Measurements from ENCODE around the gene DSCAM. TPM values are rescaled to one million over a fixed set of nuclear protein-coding genes. Genes with fewer than 3 reads are reported as not detected.

DSCAM gene
- total RNA-seq, 4 donors from 2014 or later: not detected

DNA sequence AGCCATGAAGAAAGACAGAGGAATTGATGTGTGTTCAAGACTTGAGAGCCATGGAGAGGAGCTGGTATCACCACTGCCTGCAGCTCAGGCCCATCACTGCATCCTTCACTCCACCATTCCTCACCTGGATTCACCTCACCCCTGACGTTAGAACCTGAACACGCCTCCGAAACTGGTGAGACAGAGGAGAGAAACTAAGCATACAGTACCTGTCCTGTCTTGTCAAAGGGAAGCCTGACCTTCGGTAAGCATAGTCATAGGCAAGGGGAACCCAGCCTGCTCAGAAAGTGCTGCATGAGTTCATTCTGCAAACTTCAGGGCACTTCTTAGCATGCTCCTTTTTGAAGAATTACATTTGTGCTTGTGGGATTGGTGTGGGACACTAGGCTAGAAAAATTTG is 425.8 kb downstream of the DSCAM start:
- Histone ChIP-seq H3K27me3 (no peaks in the 10 kb centered on the region), H3K36me3 (no peaks in the 10 kb centered on the region), H3K4me3 (no peak overlapping the region), H3K27ac (no peak overlapping the region), H3K9me3 (peaks cover 0 to 6% (median 0%) of the 10 kb centered on the region in 3 donors), H3K4me1 (no peaks in the 10 kb centered on the region)
- TF ChIP-seq POLR2AphosphoS5 (IDR thresholded peaks at IDR 0.05) (no peak), POLR2A (IDR thresholded peaks at IDR 0.05) (no peak), EP300 (IDR thresholded peaks at IDR 0.05) (no peak)
- TF ChIP-seq, protein P1, sequence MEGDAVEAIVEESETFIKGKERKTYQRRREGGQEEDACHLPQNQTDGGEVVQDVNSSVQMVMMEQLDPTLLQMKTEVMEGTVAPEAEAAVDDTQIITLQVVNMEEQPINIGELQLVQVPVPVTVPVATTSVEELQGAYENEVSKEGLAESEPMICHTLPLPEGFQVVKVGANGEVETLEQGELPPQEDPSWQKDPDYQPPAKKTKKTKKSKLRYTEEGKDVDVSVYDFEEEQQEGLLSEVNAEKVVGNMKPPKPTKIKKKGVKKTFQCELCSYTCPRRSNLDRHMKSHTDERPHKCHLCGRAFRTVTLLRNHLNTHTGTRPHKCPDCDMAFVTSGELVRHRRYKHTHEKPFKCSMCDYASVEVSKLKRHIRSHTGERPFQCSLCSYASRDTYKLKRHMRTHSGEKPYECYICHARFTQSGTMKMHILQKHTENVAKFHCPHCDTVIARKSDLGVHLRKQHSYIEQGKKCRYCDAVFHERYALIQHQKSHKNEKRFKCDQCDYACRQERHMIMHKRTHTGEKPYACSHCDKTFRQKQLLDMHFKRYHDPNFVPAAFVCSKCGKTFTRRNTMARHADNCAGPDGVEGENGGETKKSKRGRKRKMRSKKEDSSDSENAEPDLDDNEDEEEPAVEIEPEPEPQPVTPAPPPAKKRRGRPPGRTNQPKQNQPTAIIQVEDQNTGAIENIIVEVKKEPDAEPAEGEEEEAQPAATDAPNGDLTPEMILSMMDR (IDR thresholded peaks at IDR 0.05): no peak
- 85 to 95% methylated on average over 3 to 4 of the region's 4 CpGs for WGBS, 2 donors (ENCODE audit: low coverage in 1 of 2)
- ATAC-seq: no peak

DNA sequence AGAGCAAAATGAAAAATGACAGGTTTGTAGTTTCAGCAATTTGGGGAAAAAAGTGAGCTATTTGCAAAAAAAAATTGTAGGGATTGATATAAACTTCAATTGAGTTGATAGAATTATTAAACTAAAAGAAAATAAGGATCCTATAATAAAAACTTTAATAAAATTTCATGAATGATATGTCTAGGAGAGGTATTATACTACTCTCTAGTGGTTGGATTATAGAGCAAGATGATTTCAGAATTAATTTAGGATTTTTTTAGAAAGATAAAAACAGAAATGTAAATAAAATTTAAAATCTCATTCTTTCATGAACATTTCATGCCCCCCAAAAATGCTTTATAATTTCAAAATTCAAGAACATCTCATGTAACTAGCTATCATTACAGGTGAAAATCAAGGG is 430.4 kb downstream of the DSCAM start:
- H3K27ac ChIP-seq: no peak overlapping the region
- no peaks in the 10 kb centered on the region for H3K27me3 ChIP-seq
- ATAC-seq: no peak
- no peak overlapping the region for H3K4me3 ChIP-seq
- no peak for TF ChIP-seq EP300 (IDR thresholded peaks at IDR 0.05)
- TF ChIP-seq, protein P1 (IDR thresholded peaks at IDR 0.05): no peak
- H3K4me1 ChIP-seq: no peaks in the 10 kb centered on the region
- no peaks in the 10 kb centered on the region for H3K36me3 ChIP-seq
- H3K9me3 ChIP-seq: peaks cover 0 to 6% (median 0%) of the 10 kb centered on the region in 3 donors

DNA sequence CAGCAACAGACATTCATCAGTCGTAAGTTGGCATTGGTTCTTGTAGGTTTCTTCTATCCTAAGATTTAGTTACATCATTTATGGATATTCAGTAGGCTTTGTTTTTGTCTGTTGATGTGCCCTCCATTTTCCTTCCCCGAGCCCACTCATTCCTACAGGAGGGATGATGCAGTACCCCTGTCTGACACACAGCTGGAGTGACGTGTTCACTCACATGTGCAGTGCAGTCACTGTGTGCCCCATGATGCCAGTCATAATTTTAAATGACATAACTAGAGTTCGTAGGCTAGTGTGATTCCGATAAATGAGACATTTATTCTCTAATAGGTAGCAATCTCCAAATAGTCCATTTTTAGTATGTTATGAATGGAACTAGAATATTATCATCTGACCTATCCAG is 438.4 kb downstream of the DSCAM start:
- TF ChIP-seq POLR2AphosphoS5 (IDR thresholded peaks at IDR 0.05): no peak
- TF ChIP-seq, protein P1 (IDR thresholded peaks at IDR 0.05): no peak
- no peak for TF ChIP-seq EP300 (IDR thresholded peaks at IDR 0.05)
- TF ChIP-seq POLR2A (IDR thresholded peaks at IDR 0.05): no peak
- Histone ChIP-seq H3K4me3 (no peak overlapping the region), H3K36me3 (no peaks in the 10 kb centered on the region), H3K9me3 (no peaks in the 10 kb centered on the region), H3K27ac (no peak overlapping the region), H3K27me3 (no peaks in the 10 kb centered on the region), H3K4me1 (peaks cover 0 to 12% (median 4%) of the 10 kb centered on the region in 3 donors)
- ATAC-seq: no peak
- 63 to 88% methylated on average over 4 to 5 of the region's 5 CpGs for WGBS, 2 donors (ENCODE audit: low coverage in 1 of 2)

DNA sequence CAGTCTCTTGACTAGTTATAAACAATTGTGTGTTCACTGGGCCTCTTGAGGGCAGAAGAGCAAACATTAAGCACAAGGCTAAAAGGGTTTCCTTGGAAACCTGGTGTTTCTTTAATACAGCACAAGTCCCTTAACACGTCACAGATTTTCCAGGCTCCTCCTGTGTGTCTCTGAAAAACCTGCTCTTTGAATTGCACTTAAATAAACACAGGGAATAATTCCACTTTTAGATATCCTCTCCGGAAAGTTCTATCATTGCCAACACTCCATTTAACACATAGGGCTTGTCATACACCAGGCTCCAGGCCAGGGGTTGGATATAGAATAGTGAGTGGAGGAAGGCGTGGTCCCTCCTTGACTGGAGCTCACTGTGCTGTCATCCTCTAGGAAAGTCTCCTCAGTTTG is 442.6 kb downstream of the DSCAM start:
- WGBS, 2 donors (ENCODE audit: low coverage in 1 of 2): 6 to 15% methylated on average over 3 of the region's 3 CpGs
- peaks cover 0 to 6% (median 0%) of the 10 kb centered on the region in 3 donors for H3K9me3 ChIP-seq

More for the DNA sequence above, 442.6 kb downstream of the DSCAM start:
- H3K4me1 ChIP-seq: peaks cover 0 to 12% (median 4%) of the 10 kb centered on the region in 3 donors
- H3K4me3 ChIP-seq: no peak overlapping the region
- H3K27ac ChIP-seq: peak overlapping the region in 3 of 4 donors; percentile 23 to 57 (median 46)
- TF ChIP-seq POLR2AphosphoS5 (IDR thresholded peaks at IDR 0.05) (no peak), EP300 (IDR thresholded peaks at IDR 0.05) (no peak), POLR2A (IDR thresholded peaks at IDR 0.05) (no peak)
- TF ChIP-seq, protein P1 (IDR thresholded peaks at IDR 0.05): no peak
- no peaks in the 10 kb centered on the region for H3K27me3 ChIP-seq
- H3K36me3 ChIP-seq: no peaks in the 10 kb centered on the region
- ATAC-seq: peak; percentile 65

All from gastroesophageal sphincter (tissue), 4 donors.